NCI-H2081 (cell line): ENCODE data around the gene TMBIM1.
A peak's percentile ranks its signal among the peaks of the same experiment; 100 is the strongest.

Source experiments
- DNase-seq, 2 experiments: peaks; one replicate each; lab custom pipeline; 2025; lab: John Stamatoyannopoulos, UW

Gene TMBIM1, protein sequence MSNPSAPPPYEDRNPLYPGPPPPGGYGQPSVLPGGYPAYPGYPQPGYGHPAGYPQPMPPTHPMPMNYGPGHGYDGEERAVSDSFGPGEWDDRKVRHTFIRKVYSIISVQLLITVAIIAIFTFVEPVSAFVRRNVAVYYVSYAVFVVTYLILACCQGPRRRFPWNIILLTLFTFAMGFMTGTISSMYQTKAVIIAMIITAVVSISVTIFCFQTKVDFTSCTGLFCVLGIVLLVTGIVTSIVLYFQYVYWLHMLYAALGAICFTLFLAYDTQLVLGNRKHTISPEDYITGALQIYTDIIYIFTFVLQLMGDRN

DNA sequence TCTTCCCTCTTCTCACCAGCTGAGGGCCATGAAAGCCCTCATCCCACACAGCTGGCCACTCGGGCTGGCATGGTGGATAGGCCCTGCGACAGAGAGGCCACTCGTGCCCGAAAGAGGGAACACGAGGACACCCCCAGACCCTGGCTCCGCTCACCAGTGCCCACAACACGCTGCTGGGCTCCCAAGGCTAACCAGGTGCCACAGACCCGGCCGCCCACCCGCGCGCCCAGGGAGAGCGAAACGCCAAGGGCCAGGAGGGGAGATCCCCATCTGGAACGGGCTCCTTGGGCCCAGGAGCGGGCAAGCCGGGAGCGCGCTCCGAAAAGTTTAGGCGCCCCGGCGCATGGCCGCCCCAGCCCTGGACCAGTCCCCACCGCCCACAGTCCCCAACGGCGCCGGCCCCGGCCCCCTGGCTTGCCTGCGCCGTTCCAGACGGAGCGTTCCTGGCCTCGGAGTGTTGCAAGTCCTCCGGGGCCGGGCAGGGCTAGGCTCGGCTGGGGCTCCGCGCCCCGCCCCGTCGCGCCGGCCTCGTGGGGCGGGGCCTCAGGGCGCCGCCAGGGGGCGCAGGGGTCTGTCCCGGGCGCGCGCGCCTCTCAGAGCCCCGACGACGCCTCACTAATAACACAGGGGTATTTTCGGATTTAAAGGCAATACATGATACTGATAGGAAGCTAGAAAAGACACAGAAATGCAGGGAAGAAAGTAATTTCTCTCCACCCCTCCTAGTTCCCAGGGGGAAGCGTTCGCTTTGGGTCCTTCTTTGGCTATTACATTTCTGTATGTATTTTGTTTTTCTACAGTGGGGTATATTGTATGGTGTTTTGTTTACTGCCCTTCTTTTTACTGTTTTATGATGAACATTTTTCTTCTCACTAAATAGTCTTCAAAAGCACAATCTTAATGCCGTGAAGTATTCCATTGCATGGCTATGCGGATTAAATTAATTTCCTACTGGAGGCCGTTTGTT lies at the start of gene TMBIM1:
TSS of gene TMBIM1 (minus strand) at position 456 of the 967 bp plus-strand sequence. CDS start 10,362 bp downstream, outside the sequence.
- DNase-seq, result no peak

DNA sequence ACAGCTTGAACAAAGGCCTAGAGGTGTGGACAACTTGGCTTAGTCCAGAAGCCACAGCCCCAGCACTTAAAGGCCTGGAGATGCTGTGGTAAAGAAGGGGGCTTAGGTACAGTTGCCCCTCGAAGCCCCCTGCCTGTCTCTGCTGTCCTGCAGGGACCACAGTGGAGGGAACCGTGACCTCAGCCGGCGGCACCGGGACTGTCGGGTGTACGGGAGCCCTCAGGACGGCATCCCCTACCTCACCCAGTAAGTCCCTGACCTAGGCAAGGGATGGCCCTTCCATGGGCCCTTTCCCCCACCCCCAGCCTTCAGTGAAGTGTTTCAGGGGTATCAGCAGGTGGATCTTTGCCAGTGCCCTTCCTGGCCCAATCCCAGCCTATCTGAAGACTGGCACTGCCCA lies 49.1 kb upstream of the TMBIM1 start:
- DNase-seq, result no peak

DNA sequence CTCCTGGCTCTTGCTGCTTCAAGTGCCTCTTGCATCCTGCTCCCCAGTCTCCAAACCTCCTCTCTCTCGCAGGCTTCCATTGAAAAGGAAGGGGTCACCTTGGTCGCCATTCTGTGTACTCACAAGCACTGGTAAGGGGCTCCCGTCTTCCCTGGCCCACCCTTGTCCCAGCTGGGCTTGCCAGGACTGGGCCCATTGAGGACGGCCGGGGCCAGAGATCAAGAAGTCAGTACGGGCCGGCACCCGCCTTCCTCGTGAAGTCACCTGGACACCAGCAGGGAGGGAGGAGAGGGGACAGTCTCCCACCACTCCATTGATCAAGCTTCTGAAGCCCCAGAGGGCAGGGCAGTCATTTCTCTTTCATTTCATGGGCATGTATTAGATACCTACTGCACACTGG lies 48.4 kb upstream of the TMBIM1 start:
- no peak for DNase-seq

DNA sequence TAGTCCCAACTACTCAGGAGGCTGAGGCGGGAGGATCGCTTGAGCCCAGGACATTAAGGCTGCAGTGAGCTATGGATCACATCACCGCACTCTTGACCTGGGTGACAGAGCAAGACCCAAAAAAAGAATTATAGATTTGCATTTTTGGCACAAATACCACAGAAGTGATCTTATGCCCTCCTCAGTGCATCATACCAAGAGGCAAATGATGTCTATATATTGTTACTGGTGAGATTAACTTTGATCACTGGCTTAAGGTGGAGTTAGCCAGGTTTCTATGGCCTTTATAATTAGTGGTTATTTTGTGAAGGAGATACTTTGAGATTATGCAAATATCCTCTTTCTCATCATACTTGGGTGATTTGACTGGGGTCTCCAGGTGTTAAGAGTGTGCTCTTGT lies 42.2 kb upstream of the TMBIM1 start:
- DNase-seq, result no peak

DNA sequence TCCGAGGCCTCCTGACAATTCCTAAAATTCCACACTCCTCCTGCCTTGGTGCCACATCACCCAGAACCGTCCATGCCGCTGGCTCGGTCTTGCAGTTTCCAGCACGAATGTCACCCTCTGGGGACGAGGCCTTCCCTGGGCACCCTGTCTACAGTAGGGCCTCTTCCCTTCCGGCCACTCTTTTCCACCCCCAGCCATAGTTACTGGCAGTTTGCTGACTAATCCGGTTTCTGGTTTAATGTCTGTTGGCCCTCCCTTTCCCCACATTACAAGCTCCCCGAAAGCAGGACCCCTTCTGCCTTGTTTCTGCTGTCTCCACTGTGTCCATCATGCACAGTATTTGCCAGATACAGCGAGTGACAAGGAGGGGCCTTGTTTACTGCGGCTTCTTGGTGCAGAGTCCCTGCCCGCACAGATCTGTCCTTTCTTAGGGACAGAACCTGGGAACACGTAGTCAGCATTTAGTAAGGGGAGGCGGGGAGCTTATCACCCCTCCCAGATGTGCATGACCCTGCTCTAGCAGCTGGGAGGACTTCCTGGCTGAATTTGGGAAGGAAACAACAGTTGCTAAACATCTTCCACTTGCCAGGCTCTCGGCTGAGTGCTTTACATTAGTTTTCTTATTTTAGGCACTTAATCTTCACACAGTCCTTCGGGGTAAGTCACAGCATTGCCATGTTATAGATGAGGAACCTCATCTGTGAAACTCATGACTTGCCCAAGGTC lies 40.8 kb upstream of the TMBIM1 start:
- no peak for DNase-seq

DNA sequence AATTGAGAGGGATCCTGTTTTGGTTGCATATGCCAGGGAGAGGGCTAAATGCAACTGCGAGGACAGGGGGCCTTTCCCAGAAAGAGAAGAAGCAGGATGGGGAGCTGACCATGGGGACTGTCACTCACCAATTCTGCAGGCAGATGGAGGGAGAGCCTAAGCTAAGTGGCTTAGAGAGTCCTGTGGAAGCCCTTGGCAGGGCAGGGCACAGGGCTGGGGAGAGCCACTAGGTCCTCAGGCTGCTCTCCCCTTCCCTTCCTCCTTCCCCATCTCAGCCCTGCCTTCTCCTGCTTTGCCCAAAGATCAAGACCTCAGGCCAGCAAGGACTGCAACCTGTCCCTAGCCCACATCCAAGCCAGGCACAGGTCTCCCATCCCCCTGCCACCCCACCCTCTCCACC lies 40.0 kb upstream of the TMBIM1 start:
- DNase-seq, result no peak

DNA sequence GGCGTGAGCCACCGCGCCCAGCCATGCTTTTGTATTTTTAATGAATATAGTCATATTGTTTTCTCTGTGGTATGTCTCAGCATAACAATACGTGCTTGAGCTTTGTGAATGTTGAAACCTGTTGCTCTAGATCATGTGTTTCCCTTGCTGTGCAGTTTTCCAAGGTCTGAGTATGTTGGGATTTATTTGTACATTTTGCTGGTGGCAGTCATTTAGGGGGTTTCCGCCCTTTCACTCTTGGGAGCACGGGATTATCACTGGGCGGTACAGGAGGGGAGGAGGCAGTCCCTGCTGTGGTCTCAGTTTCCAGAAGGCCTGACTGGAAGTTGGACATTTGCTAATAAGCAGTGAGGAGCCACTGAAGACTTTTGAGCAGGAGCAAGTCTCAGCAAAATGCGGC lies 39.4 kb upstream of the TMBIM1 start:
- DNase-seq, result no peak

DNA sequence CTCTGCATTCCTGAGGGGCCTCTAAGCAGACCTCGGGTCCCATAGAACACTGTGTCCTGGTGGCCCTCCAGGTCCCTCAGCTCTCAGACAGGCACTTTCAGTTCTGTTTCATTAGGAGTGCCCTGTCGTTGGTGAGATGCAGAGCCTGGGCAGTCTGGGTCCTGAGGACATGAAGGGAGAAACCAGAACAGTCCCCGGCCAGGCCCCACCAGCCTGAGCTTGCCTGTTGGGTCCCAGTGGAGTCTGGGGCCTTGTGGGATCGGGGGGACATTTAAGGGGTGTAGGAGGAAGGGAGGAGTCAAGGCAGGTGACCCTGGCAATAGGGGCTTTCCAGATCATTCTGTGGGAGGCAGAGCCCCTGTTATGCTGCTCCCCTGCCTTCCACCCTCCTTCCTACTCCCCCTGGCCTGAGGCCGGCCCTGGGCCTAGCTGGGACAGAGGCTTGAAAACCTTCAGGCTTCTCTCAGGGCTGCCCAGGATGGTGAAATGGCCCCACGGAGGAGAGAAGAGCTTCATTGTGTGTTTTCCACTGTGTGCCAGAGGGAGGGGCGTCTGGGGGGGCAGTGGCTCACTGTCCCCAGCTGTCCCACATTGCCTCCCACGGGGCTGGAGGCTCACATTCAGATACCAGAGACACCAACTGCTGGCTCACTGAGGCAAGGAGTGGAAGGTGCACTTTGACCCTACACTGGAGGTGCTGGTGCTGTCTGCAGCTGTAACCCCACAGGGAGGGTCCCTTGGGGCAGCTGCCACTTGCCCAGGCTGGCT lies 37.7 kb upstream of the TMBIM1 start:
- DNase-seq, result no peak

DNA sequence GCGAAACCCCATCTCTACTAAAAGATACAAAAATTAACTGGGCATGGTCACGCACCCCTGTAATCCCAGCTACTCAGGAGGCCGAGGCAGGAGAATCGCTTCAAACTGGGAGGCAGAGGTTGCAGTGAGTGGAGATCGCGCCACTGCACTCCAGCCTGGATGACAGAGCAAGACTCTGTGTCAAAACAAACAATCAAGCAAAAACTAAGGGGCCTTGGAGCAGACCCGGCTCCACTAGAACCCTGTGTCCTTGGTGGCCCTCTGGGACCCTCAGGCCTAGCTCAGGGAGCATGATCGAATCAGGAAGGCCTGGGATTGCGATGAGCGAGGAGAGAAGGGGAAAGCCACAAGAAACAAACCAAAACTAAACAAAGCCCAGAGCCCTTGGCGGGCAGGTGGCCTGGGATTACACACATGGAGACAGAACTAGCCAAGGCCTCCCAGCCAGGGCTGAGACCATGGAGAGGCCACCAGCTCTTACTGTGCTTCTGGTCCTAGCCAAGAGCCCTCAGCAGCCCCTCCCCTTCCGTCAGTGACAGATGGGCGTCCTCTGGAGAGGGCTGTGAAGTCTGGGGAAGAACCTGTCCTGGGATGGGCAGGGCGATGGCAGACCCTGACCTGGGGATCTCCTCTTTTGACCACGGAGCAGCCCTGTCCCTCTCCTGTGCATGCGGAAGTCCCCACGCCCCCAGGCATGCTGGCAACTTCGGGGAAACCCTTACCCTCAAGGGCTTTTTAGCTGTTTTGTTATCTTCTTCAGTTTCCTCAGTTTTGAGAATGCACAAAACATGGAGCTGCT lies 36.9 kb upstream of the TMBIM1 start:
- DNase-seq, result no peak

DNA sequence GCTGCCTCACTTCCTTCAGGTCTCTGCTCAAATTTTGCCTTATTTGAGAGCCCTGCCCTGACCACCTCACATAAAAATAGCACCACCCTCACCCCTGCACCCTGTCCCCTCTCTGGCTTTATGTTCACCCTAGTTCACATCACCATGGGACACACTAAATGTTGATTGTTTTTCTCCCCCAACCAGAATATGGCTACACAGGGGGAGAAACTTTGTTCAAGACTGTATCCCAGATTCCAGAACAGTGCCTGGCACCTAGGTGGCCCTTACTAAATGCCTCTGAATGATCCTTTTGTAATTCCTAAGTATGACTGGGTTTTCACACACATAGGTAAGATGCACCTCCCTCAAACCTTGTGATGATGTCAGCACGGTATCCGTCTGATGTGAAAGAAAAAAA lies 36.0 kb upstream of the TMBIM1 start:
- DNase-seq, result no peak

DNA sequence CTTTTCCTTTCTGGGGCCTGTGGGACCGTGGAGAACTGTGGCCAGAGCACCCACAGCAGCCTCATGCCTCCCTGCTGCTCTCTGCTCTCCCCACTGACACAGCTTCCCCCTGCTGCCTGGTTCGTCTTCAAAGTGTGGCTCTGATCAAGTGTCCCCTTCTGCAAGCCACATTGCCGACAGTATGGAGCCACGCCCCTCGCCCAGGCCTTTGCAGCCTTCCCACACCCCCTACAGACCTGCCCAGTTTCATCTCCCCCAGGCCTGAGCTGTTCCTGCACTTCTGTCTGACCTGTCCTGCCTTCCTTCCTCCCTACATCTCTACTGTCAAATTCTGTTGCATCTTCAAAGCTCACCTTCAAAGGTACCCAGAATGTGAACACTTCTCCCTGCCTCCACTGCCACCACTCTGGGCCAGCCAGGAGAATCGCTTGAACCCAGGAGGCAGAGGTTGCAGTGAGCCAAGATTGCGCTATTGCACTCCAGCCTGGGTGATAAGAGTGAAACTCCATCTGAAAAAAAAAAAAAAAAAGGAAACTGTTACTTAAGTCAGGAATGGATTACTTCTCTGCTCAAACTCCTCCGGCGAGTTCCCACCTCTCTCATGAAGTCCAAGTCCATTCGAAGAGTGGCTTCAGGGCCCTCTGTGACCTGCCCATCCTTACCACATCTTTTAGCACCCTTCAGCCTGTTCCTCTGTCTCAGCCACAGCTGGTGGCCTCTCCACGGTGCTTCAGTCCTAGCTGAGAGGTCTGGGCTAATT lies 35.3 kb upstream of the TMBIM1 start:
- DNase-seq, result no peak

DNA sequence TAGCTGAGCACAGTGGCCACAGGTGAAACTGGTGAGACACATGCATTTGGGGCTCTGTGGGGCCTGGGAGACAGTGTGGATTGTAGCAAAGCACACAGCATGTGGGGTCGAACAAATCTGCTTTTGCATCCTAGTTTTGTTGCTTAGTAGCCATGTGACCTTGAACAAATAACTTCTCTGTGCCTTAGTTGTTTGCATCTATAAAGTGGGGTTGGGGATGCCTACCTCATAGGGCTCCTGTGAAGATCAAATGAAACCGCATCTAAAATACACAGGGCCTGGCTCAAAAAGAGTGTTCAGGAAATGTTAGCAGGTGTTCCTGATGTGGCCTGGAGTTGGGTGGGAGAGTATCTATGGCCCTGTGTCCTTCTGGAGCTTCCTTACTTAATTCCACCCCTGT lies 34.0 kb upstream of the TMBIM1 start:
- DNase-seq, result no peak

DNA sequence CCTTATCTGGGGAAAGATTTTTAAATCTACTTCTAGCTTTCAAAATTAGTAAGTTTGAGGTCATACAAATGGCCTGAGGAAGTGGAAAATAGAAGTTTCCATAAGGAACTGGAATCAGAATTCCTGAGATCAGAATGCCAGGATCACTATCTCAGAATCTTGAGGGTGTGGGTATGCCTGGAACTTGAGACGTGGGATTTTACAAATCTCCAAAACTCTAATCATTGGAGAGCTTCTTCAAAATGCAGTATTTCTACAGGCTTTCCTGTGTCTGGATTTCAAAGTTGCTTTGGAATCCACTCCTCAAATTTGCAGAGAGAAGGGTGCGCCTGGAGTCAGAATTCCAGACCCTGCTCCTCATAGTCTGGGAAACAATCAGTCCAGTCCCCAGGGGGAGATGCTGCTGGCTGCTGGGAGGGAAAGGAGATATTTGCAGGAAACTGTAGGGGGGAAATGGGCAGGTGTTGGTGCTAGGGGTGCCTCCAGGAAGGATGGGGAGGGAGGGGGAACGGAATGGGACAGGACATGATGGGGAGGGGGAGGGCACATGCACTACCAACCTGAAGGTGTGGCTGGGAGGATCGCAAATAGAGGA lies 33.4 kb upstream of the TMBIM1 start:
- DNase-seq, result peak; percentile 3 to 52

DNA sequence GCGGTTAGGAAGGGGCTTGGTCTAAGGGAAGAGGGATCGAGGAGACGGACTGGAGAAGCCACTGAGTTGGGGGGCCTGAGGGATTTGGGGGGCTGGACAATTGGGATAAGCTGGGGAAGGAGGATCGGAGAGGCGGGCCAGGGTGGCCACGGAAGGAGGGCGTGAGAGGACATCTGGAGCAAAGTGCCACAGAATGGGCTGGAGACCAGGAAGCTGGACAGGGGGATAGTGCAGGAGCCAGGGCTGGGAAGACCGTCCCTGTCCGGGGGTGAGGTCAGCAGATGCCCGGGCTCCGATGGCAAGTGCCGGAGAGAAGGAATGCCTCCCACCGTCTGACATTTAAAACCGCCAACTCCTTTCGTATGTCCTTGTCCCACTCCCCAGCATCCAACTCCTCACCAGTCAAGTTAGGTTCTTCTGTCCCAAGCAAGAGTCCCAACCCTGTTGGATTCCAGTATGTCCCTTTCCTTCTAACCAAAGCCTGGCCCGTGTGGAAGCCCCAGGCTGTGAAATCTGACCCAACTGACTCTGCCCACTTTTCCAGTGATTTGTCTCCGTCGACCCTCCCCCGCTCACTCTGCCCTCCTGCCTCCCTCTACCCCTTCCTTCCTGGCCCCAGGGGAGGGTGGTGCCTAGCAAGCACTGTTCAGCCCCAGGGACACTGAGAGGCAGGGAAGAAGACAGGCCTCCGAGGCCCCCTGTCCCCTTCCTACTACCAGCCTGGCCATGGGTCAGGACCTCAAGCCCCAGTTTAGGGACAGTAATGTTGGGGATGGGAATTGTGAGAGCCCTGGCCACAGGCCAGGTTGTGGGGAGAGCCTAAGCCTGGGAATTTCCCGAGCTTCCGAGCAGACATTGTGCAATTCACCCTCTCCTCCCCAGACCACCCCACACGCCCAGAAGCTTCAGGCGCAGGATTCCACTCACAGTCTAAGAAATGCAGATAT lies 31.5 kb upstream of the TMBIM1 start:
- DNase-seq, result no peak

DNA sequence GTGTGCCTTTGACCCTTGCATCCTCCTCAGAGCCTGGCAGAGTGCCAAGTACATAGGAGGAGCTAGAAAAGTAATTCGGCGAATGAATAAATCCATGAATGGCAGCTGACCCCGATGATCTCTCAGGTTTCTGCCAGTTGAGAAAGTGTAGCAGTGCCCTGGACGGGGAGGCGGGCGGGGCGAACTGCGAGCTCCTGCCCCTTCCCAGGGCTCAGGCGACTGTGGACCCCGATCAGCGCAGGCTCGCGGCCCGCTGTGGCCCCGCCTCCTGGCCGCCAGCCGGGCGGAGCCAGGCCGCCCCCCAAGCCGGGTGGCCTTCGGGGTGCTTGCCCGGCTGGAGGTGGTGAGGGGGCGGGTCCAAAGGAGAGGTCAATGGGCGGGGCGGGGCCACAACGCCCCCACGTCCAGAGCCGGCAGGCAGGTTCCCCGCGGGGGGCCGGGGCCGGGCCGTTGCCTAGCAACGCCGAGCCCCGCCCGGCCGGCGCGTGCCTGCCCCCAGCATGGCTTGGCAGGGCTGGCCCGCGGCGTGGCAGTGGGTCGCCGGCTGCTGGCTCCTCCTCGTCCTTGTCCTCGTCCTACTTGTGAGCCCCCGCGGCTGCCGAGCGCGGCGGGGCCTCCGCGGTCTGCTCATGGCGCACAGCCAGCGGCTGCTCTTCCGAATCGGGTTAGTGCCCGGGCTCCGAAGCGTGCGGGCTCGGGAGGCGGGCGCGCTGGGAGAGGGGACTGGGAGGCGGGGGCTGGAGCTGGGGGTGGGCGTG lies 30.6 kb upstream of the TMBIM1 start:
- DNase-seq, result peak; percentile 52 to 66

DNA sequence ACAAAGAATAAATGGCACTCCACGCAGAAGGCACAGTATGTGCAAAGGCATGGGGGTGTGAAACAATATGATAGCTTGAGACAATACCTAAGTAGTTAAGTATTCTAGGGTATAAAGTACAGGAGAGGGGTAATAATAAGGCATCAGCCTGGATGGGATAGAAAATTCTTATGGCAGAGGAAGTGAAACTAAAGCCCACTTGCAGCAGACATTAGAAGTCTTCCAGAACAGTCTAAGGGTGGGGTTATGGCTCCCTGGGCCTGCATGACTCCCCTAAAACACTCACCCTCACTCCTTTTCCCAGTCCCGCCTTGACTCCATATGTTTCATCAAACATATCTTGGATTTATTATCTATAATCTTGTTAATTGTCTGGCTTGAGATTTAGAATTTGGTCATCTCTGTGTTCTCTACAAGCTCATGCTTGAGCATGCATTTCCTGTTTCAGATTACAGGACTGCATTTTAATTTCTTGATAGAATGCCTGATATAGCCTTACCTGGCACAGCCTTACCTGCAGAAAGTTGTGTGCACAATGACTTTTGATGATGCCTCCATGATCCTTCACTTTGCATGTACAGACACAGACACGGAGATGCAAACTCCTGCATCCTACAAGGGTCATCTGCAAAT lies 28.5 kb upstream of the TMBIM1 start:
- DNase-seq, result no peak

DNA sequence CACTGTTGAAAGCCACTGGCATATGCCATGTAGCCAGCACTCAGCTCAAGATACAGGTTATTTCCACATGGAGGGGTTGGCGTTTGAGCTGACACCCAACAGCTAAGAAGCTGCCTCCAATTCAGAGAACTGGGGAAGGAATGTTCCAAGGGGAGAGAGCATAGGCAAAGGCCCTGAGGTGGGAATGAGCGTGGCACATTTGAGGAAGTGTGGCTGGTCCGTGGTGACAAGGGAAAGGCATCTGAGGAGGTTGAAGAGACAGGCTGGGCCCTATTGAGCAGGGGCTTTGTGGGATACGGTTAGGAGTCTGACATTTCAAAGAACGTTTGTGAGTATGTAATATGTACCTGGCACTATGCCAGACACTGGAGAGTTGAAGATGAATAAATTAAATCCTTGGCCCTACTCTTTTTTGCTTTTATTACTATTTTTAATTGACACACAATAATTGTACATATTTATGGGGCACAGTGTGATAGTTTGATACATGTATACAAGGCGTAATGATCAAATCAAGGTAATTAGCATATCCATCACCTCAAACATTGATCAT lies 27.6 kb upstream of the TMBIM1 start:
- no peak for DNase-seq
